Nephron (organoid): Measurements from ENCODE around the gene KRTAP10-4.

ENCODE experiments used
- H3K27ac Mint-ChIP-seq, 3 experiments: 2 replicates each; pipeline ENCODE4 v1.8.0; 2020; ENCODE audit warnings: mixed read lengths in 3 of 3, mild to moderate bottlenecking in 2 of 3, moderate library complexity in 1 of 3
- H3K27me3 Mint-ChIP-seq: 2 replicates; pipeline ENCODE4 v1.8.0; 2021; ENCODE audit warnings: low read depth, mild to moderate bottlenecking, moderate library complexity, mixed read lengths
- H3K36me3 Mint-ChIP-seq: 2 replicates; pipeline ENCODE4 v1.8.0; 2020; ENCODE audit warnings: low read depth, mixed read lengths
- H3K4me1 Mint-ChIP-seq: 2 replicates; pipeline ENCODE4 v1.8.0; 2020; ENCODE audit warnings: mixed read lengths
- H3K4me3 Mint-ChIP-seq, 3 experiments: 2 replicates each; pipeline ENCODE4 v1.8.0; 2020; ENCODE audit warnings: mild to moderate bottlenecking in 3 of 3, mixed read lengths in 3 of 3, moderate library complexity in 2 of 3
- H3K9me3 Mint-ChIP-seq: 2 replicates; pipeline ENCODE4 v1.8.0; 2020; ENCODE audit warnings: mixed read lengths
- TF ChIP-seq, protein P1 (sequence below), 3 experiments: fragments of 200-600 bp; sonication (generic); IDR thresholded peaks; one replicate each; pipeline ENCODE4 v1.5.0; 2021; ENCODE audit warnings: antibody characterized with exemption in 3 of 3; ENCODE audit not compliant: unreplicated experiment in 3 of 3

Gene KRTAP10-4

DNA sequence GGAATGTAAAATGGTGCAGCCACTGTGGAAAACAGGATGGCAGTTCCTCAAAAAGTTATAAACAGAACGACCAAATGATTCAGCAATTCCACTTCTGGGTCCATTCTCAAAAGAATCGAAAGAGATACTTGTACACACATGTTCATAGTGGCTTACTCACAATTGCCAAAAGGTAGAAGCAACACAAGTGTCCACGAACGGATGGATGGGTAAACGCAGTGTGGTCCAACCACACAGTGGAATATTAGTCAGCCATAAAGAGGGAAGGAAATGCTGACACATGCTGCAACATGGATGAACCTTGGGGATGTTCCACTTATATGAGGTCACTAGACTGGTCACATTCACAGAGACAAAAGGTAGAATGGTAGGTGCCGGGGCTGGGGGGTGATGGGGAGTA is 38.8 kb upstream of the KRTAP10-4 start:
- Mint-ChIP-seq H3K4me1 (no peaks in the 10 kb centered on the region), H3K9me3 (peaks cover 3% of the 10 kb centered on the region), H3K27me3 (peaks cover 16% of the 10 kb centered on the region), H3K4me3 (no peak overlapping the region), H3K27ac (no peak overlapping the region), H3K36me3 (no peaks in the 10 kb centered on the region)
- TF ChIP-seq, protein P1, sequence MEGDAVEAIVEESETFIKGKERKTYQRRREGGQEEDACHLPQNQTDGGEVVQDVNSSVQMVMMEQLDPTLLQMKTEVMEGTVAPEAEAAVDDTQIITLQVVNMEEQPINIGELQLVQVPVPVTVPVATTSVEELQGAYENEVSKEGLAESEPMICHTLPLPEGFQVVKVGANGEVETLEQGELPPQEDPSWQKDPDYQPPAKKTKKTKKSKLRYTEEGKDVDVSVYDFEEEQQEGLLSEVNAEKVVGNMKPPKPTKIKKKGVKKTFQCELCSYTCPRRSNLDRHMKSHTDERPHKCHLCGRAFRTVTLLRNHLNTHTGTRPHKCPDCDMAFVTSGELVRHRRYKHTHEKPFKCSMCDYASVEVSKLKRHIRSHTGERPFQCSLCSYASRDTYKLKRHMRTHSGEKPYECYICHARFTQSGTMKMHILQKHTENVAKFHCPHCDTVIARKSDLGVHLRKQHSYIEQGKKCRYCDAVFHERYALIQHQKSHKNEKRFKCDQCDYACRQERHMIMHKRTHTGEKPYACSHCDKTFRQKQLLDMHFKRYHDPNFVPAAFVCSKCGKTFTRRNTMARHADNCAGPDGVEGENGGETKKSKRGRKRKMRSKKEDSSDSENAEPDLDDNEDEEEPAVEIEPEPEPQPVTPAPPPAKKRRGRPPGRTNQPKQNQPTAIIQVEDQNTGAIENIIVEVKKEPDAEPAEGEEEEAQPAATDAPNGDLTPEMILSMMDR (IDR thresholded peaks at IDR 0.05; ENCODE audit: unreplicated experiment in 3 of 3), result no peak

DNA sequence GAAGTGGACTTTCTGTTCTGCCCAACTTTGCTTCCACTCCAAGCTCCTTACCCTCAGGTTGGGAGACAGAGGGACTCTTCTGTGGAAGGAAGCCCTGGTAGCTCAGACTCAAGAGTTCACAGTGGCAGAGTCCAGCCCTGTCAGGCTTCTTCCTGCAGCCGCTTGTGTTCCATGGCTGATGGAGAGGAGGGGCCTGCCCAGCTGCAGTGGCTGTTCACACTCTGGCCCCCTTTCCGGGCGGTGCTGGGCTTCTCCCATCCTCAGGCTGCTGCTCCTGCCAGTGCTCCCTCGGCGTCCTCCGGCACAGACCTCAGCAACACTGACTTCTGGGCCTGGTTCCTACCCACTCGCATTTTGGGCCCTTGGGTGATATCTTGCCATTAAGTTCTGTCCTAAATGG is 37.6 kb upstream of the KRTAP10-4 start:
- Mint-ChIP-seq H3K27me3 (peaks cover 10% of the 10 kb centered on the region), H3K36me3 (no peaks in the 10 kb centered on the region), H3K4me1 (no peaks in the 10 kb centered on the region), H3K9me3 (peaks cover 4% of the 10 kb centered on the region), H3K27ac (no peak overlapping the region), H3K4me3 (no peak overlapping the region)
- TF ChIP-seq, protein P1 (IDR thresholded peaks at IDR 0.05; ENCODE audit: unreplicated experiment in 3 of 3), result no peak

DNA sequence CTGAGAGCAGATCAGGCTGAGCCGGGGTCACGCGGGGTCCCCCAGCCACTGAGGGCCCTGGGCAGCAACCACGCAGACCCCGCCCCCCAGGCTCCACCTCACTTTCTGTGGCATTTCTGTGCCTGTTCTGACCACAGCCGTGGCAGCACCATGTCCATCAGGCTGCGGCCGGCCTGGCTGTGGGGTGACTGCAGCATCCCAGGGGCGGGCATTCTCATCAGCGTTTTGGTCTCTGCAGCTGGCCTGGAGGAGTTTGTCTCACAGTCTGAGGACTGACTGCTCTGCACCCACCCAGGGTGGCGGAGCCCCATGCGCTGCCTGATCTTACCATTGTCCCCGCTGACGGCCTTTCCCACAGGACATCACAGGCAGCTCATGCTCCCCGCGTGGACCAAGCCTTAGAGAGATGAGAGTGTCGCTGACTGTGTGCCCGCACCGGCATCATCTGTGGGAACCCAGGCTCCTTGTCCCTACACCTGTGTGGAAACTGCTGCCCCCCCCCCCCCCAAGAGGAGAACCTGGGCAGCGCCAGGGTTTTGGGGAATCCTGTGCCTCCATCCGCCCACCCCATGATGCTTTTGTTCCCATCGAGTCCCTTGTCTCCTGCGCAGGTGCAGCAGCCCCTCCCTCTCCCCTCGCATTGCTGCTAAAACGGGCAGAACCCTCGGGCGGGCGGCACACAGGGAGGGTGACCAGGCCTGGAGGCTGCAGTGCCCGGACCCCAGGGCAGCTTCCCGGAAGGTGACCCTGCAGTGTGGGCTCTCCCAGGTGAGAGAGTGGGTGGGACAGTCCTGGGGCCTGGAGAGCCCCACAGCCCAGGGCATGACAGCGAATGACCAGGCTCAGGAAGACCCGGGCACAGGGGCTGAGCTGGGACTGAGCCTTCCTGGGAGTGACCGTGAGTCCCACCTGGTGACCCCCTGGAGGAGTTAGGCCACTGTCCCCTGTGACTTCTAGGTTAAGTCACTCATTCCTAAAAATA is 35.3 kb upstream of the KRTAP10-4 start:
- Mint-ChIP-seq H3K27ac (no peak overlapping the region), H3K4me1 (no peaks in the 10 kb centered on the region), H3K4me3 (no peak overlapping the region), H3K9me3 (peaks cover 9% of the 10 kb centered on the region), H3K27me3 (peaks cover 5% of the 10 kb centered on the region), H3K36me3 (no peaks in the 10 kb centered on the region)
- TF ChIP-seq, protein P1 (IDR thresholded peaks at IDR 0.05; ENCODE audit: unreplicated experiment in 3 of 3), result no peak

DNA sequence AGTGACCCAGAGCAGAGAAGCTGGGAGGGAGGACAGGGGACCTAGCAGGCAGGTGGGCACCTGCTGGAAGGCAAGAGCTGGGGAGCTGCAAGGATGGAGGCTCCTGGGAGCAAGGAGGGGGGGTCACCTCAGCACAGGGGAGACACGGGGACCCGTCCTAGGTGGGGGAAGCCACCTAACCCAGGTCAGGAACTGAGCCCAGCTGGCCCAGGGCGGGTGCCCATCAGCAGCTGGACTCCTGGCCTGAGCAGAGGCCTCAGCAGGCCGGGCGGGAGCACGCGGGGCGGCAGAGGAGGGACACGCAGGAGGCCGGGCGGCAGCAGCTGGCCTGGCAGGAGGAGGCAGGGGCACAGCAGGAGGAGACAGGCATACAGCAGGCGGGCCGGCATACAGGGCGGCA is 34.5 kb upstream of the KRTAP10-4 start:
- H3K4me3 Mint-ChIP-seq, result no peak overlapping the region
- peaks cover 9% of the 10 kb centered on the region for H3K9me3 Mint-ChIP-seq
- no peak overlapping the region for H3K27ac Mint-ChIP-seq
- TF ChIP-seq, protein P1 (IDR thresholded peaks at IDR 0.05; ENCODE audit: unreplicated experiment in 3 of 3), result no peak
- no peaks in the 10 kb centered on the region for H3K36me3 Mint-ChIP-seq
- no peaks in the 10 kb centered on the region for H3K4me1 Mint-ChIP-seq
- peaks cover 5% of the 10 kb centered on the region for H3K27me3 Mint-ChIP-seq

DNA sequence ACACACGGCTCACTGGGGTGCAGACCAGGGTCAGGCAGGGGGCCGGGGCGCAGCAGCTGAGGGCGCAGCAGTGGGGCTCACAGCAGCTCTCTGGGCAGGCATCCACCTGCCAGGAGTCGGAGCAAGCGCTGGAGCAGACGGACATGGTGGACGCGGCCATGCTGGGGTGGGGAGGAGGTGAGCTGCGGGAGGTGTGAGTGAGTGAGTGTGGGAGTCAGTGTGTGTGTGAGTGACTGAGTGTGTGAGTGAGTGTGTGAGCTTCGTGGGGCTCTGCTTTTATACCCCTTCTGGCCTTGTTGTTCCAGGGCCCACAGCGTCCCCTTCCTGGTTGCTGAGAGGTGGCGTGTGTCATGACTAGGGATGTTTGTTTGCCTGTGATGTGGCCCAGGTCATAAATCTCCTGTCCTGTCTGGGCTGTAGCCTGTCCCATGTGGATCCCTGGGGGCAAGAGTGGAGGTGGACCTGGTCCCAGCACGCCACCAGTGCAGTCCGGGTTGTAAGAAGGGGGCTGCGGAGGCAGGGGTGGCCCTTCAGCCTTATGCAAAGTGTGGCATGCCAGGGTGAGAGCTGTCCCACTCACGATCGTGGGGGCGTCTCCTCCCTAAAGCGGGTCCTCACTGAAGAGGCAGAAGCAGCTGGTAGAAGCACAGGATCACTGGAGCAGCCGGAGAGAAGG is 33.4 kb upstream of the KRTAP10-4 start, which contains the start of gene KRTAP10-1:
TSS of gene KRTAP10-1 (minus strand) at position 205 of the 676 bp plus-strand sequence. CDS start at position 160, 45 bp downstream.
- Mint-ChIP-seq H3K4me1 (no peaks in the 10 kb centered on the region), H3K9me3 (peaks cover 9% of the 10 kb centered on the region), H3K4me3 (no peak within 1 kb of the TSS), H3K36me3 (no peaks in the 10 kb centered on the region), H3K27me3 (no peaks in the 10 kb centered on the region), H3K27ac (no peak within 1 kb of the TSS)
- TF ChIP-seq, protein P1 (IDR thresholded peaks at IDR 0.05; ENCODE audit: unreplicated experiment in 3 of 3), result no peak
